ENCODE data around the gene ANKH.

- TF ChIP-seq CTCF (IDR thresholded peaks at IDR 0.05; ENCODE audit: low read depth, low read length, missing input control) (no peak), GABPA (IDR thresholded peaks at IDR 0.05 in 1 of 2, conservative IDR thresholded peaks at IDR 0.05 in 1 of 2) (no peak), RAD21 (IDR thresholded peaks at IDR 0.05) (no peak), REST (IDR thresholded peaks at IDR 0.05) (no peak), JUND (IDR thresholded peaks at IDR 0.05) (no peak), YY1 (IDR thresholded peaks at IDR 0.05) (no peak), HNF4G (IDR thresholded peaks at IDR 0.05) (no peak), ATF3 (IDR thresholded peaks at IDR 0.05) (no peak), NR2F2 (IDR thresholded peaks at IDR 0.05) (no peak)
- TF ChIP-seq, protein P1, sequence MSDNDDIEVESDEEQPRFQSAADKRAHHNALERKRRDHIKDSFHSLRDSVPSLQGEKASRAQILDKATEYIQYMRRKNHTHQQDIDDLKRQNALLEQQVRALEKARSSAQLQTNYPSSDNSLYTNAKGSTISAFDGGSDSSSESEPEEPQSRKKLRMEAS (IDR thresholded peaks at IDR 0.05): no peak
Measured at GRCh38 chr5:14855366-14855765, 16.2 kb downstream of the ANKH start.
